Astrocyte of the spinal cord (primary cell): ENCODE data around the gene LTV1.
"Not testable (repeated sequence)": the region's sequence is repeated elsewhere in the genome, so short reads cannot be mapped to it uniquely, and the experiment has no call there.

ENCODE experiments used
- DNase-seq: peaks from one replicate; pipeline ENCODE4 v3.0.0; 2011; ENCODE audit warnings: low read depth, low spot score
- H3K4me3 ChIP-seq: 2 replicates; pipeline ENCODE4 v1.5.1; 2011; ENCODE audit warnings: low read depth, mild to moderate bottlenecking, low read length, moderate library complexity
- CTCF ChIP-seq: IDR thresholded peaks from 2 replicates; pipeline ENCODE4 v1.5.1; 2012; ENCODE audit warnings: low read depth, mild to moderate bottlenecking, low read length, inconsistent platforms
- in situ Hi-C: cut with HindIII; loops from 2 replicates; pipeline ENCODE4 v1.10.0; 2017; ENCODE audit warnings: low sequenced_read_pairs

The LTV1 gene

GRCh38 chr6:143842902-143843676, at the start of gene LTV1:
TSS of gene LTV1 (plus strand) at chr6:143843338. CDS start at chr6:143843478, 140 bp downstream.
- DNase-seq = peak; percentile 98
- H3K4me3 ChIP-seq = peak within 1 kb of the TSS; percentile 86
- in situ Hi-C loops = no loop called here
- no peak for TF ChIP-seq CTCF

- in situ Hi-C loops, DNase-seq, H3K4me3 ChIP-seq: not testable (repeated sequence)
Measured at GRCh38 chr6:143796551-143796950, 46.6 kb upstream of the LTV1 start.

DNA sequence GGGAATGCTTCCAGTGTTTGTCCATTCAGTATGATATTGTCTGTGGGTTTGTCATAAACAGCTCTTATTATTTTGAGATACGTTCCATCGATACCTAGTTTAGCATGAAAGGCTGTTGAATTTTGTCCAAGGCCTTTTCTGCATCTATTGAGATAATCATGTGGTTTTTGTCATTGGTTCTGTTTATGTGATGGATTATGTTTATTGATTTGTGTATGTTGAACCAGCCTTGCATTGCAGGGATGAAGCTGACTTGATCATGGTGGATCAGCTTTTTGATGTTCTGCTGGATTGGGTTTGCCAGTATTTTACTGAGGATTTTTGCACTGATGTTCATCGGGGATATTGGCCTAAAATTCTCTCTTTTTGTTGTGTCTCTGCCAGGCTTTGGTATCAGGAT, 44.7 kb upstream of the LTV1 start:
- DNase-seq, H3K4me3 ChIP-seq, in situ Hi-C loops: not testable (repeated sequence)

DNA sequence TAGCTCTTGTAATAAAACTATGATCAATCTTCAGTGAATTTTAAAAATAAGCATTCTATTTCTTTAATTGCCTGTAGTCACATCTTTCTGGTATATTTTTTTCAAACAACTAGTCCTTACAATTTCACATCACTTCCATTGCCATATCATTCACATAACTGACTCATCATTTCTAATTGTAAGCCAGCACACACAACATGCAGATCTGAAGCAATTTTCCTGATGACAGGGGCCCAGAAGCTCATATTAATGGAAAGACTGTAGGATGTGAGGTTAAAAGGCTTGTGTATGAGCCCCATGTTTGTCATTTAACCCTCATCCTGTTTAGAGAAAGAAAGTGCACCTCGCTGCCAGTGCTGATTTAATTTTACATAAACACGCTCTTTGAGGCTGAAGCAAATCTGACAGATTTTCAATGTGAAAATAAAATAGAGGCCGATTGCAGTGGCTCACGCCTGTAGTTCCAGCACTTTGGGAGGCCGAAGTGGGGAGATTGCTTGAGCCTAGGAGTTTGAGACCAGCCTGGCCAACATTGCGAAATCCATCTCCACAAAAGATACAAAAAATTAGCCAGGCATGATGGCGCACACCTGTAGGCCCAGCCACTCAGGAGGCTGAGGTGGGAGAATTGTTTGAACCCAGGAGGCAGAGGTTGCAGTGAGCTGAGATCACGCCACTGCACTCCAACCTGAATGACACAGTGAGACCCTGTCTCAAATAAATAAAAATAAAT, 40.1 kb upstream of the LTV1 start:
- DNase-seq = no peak
- TF ChIP-seq CTCF = no peak
- in situ Hi-C loops = no loop called here

GRCh38 chr6:143803769-143804568, 39.2 kb upstream of the LTV1 start:
- DNase-seq = no peak
- no peak overlapping the region for H3K4me3 ChIP-seq
- in situ Hi-C loops = no loop called here
- no peak for TF ChIP-seq CTCF

More for the DNA sequence above, 40.1 kb upstream of the LTV1 start:
- no peak overlapping the region for H3K4me3 ChIP-seq

GRCh38 chr6:143804835-143805239, 38.3 kb upstream of the LTV1 start:
- in situ Hi-C loops = no loop called here
- DNase-seq = no peak

More at GRCh38 chr6:143804835-143805239, 38.3 kb upstream of the LTV1 start:
- no peak overlapping the region for H3K4me3 ChIP-seq
- TF ChIP-seq CTCF = no peak
